ENCODE measurements around the gene KIAA1549.

KIAA1549 gene

GRCh38 chr7:138957217-138957616 is 24.0 kb downstream of the KIAA1549 start:
- TF ChIP-seq CTCF (IDR thresholded peaks at IDR 0.05; ENCODE audit: insufficient read depth, low read depth, low read length, missing control alignments), result no peak
- no peak for DNase-seq (ENCODE audit: low read depth)
- H3K4me3 ChIP-seq (ENCODE audit: low read length), result no peak overlapping the region

GRCh38 chr7:138954545-138955475 is 26.4 kb downstream of the KIAA1549 start:
- no peak for DNase-seq (ENCODE audit: low read depth)
- H3K4me3 ChIP-seq (ENCODE audit: low read length), result no peak overlapping the region
- TF ChIP-seq CTCF (IDR thresholded peaks at IDR 0.05; ENCODE audit: insufficient read depth, low read depth, low read length, missing control alignments), result no peak

- no peak overlapping the region for H3K4me3 ChIP-seq (ENCODE audit: low read length)
- TF ChIP-seq CTCF (IDR thresholded peaks at IDR 0.05; ENCODE audit: insufficient read depth, low read depth, low read length, missing control alignments), result no peak
- DNase-seq (ENCODE audit: low read depth), result no peak
Measured at GRCh38 chr7:138952791-138953190, 28.4 kb downstream of the KIAA1549 start.

- no peak for TF ChIP-seq CTCF (IDR thresholded peaks at IDR 0.05; ENCODE audit: insufficient read depth, low read depth, low read length, missing control alignments)
- no peak overlapping the region for H3K4me3 ChIP-seq (ENCODE audit: low read length)
- DNase-seq (ENCODE audit: low read depth), result no peak
Measured at GRCh38 chr7:138951953-138952352, 29.2 kb downstream of the KIAA1549 start.

GRCh38 chr7:138949421-138950088 is 31.6 kb downstream of the KIAA1549 start:
- no peak overlapping the region for H3K4me3 ChIP-seq (ENCODE audit: low read length)
- no peak for DNase-seq (ENCODE audit: low read depth)
- TF ChIP-seq CTCF (IDR thresholded peaks at IDR 0.05; ENCODE audit: insufficient read depth, low read depth, low read length, missing control alignments), result no peak

GRCh38 chr7:138948403-138948802 is 32.8 kb downstream of the KIAA1549 start:
- DNase-seq (ENCODE audit: low read depth), result no peak
- no peak overlapping the region for H3K4me3 ChIP-seq (ENCODE audit: low read length)
- TF ChIP-seq CTCF (IDR thresholded peaks at IDR 0.05; ENCODE audit: insufficient read depth, low read depth, low read length, missing control alignments), result no peak
